Mesodermal cell (in vitro differentiated cells): ENCODE measurements around the gene NDUFAF2.

Experiments
- H3K27ac ChIP-seq: 2 replicates; pipeline ENCODE4 v1.7.0; 2013; ENCODE audit warnings: mild to moderate bottlenecking, low read depth, low read length, moderate library complexity; ENCODE audit not compliant: severe bottlenecking
- H3K36me3 ChIP-seq: 2 replicates; pipeline ENCODE4 v1.7.1; 2013; ENCODE audit warnings: mild to moderate bottlenecking, low read length, moderate library complexity; ENCODE audit not compliant: control insufficient read depth, insufficient read depth
- H3K4me1 ChIP-seq: one replicate; pipeline ENCODE4 v1.7.1; 2013; ENCODE audit warnings: mild to moderate bottlenecking, low read length; ENCODE audit not compliant: insufficient read depth, control insufficient read depth, poor library complexity, severe bottlenecking
- H3K4me3 ChIP-seq: 2 replicates; pipeline ENCODE4 v1.7.0; 2013; ENCODE audit warnings: low read length, control low read depth, mild to moderate bottlenecking; ENCODE audit not compliant: insufficient read depth, poor library complexity, severe bottlenecking; ENCODE audit errors: extremely low read depth
- H3K9me3 ChIP-seq: 2 replicates; pipeline ENCODE4 v1.7.1; 2013; ENCODE audit warnings: mild to moderate bottlenecking, low read length, moderate library complexity; ENCODE audit not compliant: control insufficient read depth
- WGBS, 2 experiments: methylation state at CpG; one replicate each; pipeline ENCODE4 v1.1.5; 2013; ENCODE audit warnings: missing lambda C conversion rate in 2 of 2; ENCODE audit not compliant: insufficient coverage in 2 of 2; 5-methylcytosine and 5-hydroxymethylcytosine counted together

Gene NDUFAF2

GRCh38 chr5:60992871-60993270 lies 47.9 kb downstream of the NDUFAF2 start:
- Histone ChIP-seq H3K4me1 (no peaks in the 10 kb centered on the region), H3K4me3 (no peak overlapping the region)
- WGBS, 2 experiments = 91 to 98% methylated on average over 6 of the region's 6 CpGs

DNA sequence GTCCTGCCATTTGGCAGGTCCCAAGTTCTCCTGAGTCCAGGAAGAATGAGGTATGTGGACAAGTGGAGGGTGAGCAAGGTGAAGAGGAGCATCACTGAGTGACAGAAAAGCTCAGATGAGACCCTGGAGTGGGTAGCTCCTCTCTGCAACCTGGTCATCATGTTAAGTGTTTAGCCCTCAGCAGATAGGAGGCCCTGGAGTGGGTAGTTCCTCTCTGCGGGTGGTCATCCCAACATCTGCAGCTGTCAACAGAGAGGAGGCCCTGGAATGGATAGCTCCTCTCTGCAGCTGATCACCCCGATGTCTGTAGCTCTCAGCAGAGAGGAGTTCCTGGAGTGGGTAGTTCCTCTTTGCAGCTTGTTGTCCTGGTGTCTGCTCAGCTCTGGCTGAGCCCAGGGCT lies 48.4 kb downstream of the NDUFAF2 start:
- H3K27ac ChIP-seq = no peak overlapping the region
- H3K4me3 ChIP-seq = no peak overlapping the region
- H3K9me3 ChIP-seq = peaks cover 13% of the 10 kb centered on the region
- 80 to 100% methylated on average over 1 to 2 of the region's 2 CpGs for WGBS, 2 experiments
- no peaks in the 10 kb centered on the region for H3K36me3 ChIP-seq
- no peaks in the 10 kb centered on the region for H3K4me1 ChIP-seq

More at GRCh38 chr5:60992871-60993270, 47.9 kb downstream of the NDUFAF2 start:
- H3K27ac ChIP-seq = no peak overlapping the region
- no peaks in the 10 kb centered on the region for H3K36me3 ChIP-seq
- H3K9me3 ChIP-seq = peaks cover 13% of the 10 kb centered on the region

GRCh38 chr5:60993875-60994571 lies 49.0 kb downstream of the NDUFAF2 start:
- no peak overlapping the region for H3K4me3 ChIP-seq
- no peaks in the 10 kb centered on the region for H3K36me3 ChIP-seq
- peaks cover 13% of the 10 kb centered on the region for H3K9me3 ChIP-seq
- no peak overlapping the region for H3K27ac ChIP-seq
- 86 to 88% methylated on average over 8 to 10 of the region's 11 CpGs for WGBS, 2 experiments
- H3K4me1 ChIP-seq = no peaks in the 10 kb centered on the region

DNA sequence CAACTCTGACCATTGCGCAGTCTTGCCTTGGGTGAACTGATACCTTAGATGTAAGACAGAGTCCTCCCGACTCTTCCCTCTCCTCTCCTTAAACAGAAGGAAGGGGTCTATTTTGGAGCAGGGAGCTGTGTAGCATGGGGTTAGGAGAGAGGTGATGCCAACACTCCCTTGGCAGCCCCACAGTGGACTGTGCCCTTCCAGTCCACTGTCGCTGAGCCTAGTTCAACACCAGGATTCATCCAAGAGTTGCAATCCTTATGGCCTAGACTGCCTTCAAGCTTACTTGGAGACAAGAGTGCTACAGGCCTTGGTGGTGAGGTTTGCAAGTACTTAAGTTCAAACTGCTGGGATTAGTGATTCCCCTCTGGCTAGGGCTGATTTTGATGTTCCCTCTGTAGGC lies 51.4 kb downstream of the NDUFAF2 start:
- peaks cover 9% of the 10 kb centered on the region for H3K9me3 ChIP-seq
- WGBS, 2 experiments = 88 to 100% methylated on average over 1 of the region's 3 CpGs
- H3K4me1 ChIP-seq = no peaks in the 10 kb centered on the region
- H3K4me3 ChIP-seq = no peak overlapping the region
- H3K27ac ChIP-seq = no peak overlapping the region
- no peaks in the 10 kb centered on the region for H3K36me3 ChIP-seq

GRCh38 chr5:60997721-60998120 lies 52.7 kb downstream of the NDUFAF2 start:
- Histone ChIP-seq H3K36me3 (no peaks in the 10 kb centered on the region), H3K27ac (no peak overlapping the region), H3K4me1 (no peaks in the 10 kb centered on the region), H3K4me3 (no peak overlapping the region), H3K9me3 (peaks cover 9% of the 10 kb centered on the region)
- WGBS, 2 experiments = no CpG with 5 or more reads among the region's 1 CpG

DNA sequence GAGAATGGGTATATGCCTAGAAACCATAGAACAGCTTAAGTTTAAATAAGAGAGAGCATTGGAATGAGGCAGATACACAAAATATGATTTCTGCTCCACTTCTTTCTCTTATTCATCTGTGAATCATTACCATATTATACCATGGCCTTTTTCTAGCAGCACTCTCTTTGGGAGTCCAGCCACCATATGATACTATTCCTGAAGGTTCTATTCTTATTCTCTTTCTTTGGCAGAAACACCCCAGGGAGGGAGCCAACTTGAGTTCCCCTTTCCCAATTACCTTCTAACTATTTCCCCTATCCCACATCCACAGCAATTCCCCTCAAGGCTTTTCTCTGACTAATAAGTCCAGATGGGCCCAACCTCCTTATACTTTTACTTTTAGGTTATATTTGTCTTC lies 55.9 kb downstream of the NDUFAF2 start:
- Histone ChIP-seq H3K4me1 (no peaks in the 10 kb centered on the region), H3K27ac (no peak overlapping the region), H3K4me3 (no peak overlapping the region), H3K36me3 (no peaks in the 10 kb centered on the region), H3K9me3 (no peaks in the 10 kb centered on the region)

- Histone ChIP-seq H3K4me3 (no peak overlapping the region), H3K27ac (no peak overlapping the region), H3K4me1 (no peaks in the 10 kb centered on the region), H3K9me3 (no peaks in the 10 kb centered on the region), H3K36me3 (no peaks in the 10 kb centered on the region)
- 92 to 100% methylated on average over 1 to 3 of the region's 3 CpGs for WGBS, 2 experiments
Measured at GRCh38 chr5:61001647-61002046, 56.6 kb downstream of the NDUFAF2 start.

DNA sequence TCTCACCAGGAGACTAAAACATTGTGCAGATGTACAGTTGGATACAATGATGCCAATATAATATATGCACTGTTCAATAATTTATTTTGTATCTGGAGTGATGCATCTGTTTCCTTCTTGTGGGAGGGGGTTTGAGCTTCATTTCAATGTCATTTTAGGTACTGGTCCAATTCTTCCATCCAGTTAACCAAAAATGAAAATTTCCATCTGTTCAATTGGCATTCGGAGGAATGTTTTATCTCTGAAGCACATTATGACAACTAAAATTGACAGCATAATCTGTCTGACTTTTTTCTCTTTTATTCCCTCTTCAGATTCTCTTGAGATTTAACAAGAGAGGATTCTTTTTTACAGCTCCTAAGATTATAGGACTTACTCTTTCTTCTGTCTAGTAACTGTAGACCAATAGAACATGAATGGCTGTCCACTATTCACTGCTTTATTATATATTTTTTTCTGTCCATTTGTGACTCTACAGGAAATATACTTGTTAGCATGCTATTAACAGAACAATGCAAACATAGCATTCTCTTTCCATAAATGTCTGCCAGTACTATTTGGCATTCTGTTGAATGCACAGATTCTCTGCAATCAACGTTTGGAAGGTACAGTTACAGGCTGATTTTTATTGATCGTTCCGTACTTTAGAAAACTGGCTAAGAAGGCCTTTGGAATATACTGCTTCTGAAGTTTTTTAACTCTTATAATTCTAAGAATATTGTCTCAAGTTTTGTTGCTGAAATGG lies 57.8 kb downstream of the NDUFAF2 start:
- Histone ChIP-seq H3K36me3 (no peaks in the 10 kb centered on the region), H3K4me1 (no peaks in the 10 kb centered on the region), H3K9me3 (no peaks in the 10 kb centered on the region), H3K4me3 (no peak overlapping the region), H3K27ac (no peak overlapping the region)
- WGBS, 2 experiments = 76 to 92% methylated on average over 2 to 3 of the region's 4 CpGs

GRCh38 chr5:61004448-61004847 lies 59.4 kb downstream of the NDUFAF2 start:
- Histone ChIP-seq H3K9me3 (no peaks in the 10 kb centered on the region), H3K4me1 (no peaks in the 10 kb centered on the region), H3K36me3 (no peaks in the 10 kb centered on the region), H3K27ac (no peak overlapping the region), H3K4me3 (no peak overlapping the region)

GRCh38 chr5:61009907-61010306 lies 64.9 kb downstream of the NDUFAF2 start:
- no peaks in the 10 kb centered on the region for H3K4me1 ChIP-seq
- H3K9me3 ChIP-seq = no peaks in the 10 kb centered on the region
- no peaks in the 10 kb centered on the region for H3K36me3 ChIP-seq
- H3K27ac ChIP-seq = no peak overlapping the region
- H3K4me3 ChIP-seq = no peak overlapping the region
